Karpas-422 (cell line): ENCODE results near the gene CCDC117. TPM values are rescaled to one million over a fixed set of nuclear protein-coding genes. Genes with fewer than 3 reads are reported as not detected.
A peak's percentile ranks its signal among the peaks of the same experiment; 100 is the strongest.

Source experiments
- DNase-seq: peaks from one replicate; pipeline ENCODE4 v3.0.0-alpha.2; 2015
- H2AFZ ChIP-seq: fragments of 200-600 bp; sonication (generic); 2 replicates; pipeline ENCODE4 v1.6.1; 2014; ENCODE audit warnings: antibody characterized with exemption, low read length, mixed read lengths
- H3K27ac ChIP-seq: fragments of 200-600 bp; sonication (generic); 2 replicates; pipeline ENCODE4 v1.5.1; 2014; ENCODE audit warnings: mild to moderate bottlenecking, low read length, moderate library complexity
- H3K27me3 ChIP-seq: fragments of 200-600 bp; sonication (generic); 2 replicates; pipeline ENCODE4 v1.6.1; 2014; ENCODE audit warnings: low read length, mixed read lengths
- H3K36me3 ChIP-seq: fragments of 200-600 bp; sonication (generic); 2 replicates; pipeline ENCODE4 v1.6.1; 2014; ENCODE audit warnings: low read length, mixed read lengths; ENCODE audit not compliant: insufficient read depth
- H3K4me1 ChIP-seq: fragments of 200-600 bp; sonication (generic); 2 replicates; pipeline ENCODE4 v1.6.1; 2014; ENCODE audit warnings: mild to moderate bottlenecking, low read length, mixed read lengths
- H3K4me2 ChIP-seq: fragments of 200-600 bp; sonication (generic); 2 replicates; pipeline ENCODE4 v1.6.1; 2014; ENCODE audit warnings: low read length, low read depth, mild to moderate bottlenecking; ENCODE audit not compliant: poor library complexity, severe bottlenecking
- H3K4me3 ChIP-seq: fragments of 200-600 bp; sonication (generic); 2 replicates; pipeline ENCODE4 v1.5.1; 2014; ENCODE audit warnings: mild to moderate bottlenecking, antibody characterized with exemption, low read length, mixed read lengths
- H3K79me2 ChIP-seq: fragments of 200-600 bp; sonication (generic); 2 replicates; pipeline ENCODE4 v1.6.1; 2014; ENCODE audit warnings: mild to moderate bottlenecking, low read length, mixed read lengths
- H3K9ac ChIP-seq: fragments of 200-600 bp; sonication (generic); 2 replicates; pipeline ENCODE4 v1.6.0; 2014; ENCODE audit warnings: low read length
- H3K9me2 ChIP-seq: fragments of 200-600 bp; sonication (generic), shearing (Covaris generic); replicated peaks from 2 replicates; pipeline ENCODE4 v1.6.0; 2014; ENCODE audit warnings: mild to moderate bottlenecking, low read length, moderate library complexity; ENCODE audit not compliant: insufficient read depth
- H3K9me3 ChIP-seq: fragments of 300-700, 200-600 bp; sonication (generic); 2 replicates; pipeline ENCODE4 v1.6.1; 2014; ENCODE audit warnings: low read length, mixed read lengths
- H4K20me1 ChIP-seq: fragments of 200-600 bp; sonication (generic); 2 replicates; pipeline ENCODE4 v1.6.1; 2014; ENCODE audit warnings: mild to moderate bottlenecking, antibody characterized with exemption, low read length, low read depth; ENCODE audit not compliant: insufficient read depth
- total RNA-seq: library from RNA; depleted of rRNA; stranded (reverse); fragments of >200 nt; shearing (Covaris generic); gene quantifications from 2 replicates; pipeline ENCODE4 v1.2.3, GENCODE V29; 2014; ENCODE audit warnings: low replicate concordance

CCDC117 gene
- total RNA-seq, 1 experiment from 2014 or later: 26.1 TPM

- Histone ChIP-seq H3K4me3 (no peak overlapping the region), H3K27ac (no peak overlapping the region), H3K36me3 (no peaks in the 10 kb centered on the region), H3K4me2 (no peak overlapping the region), H3K27me3 (no peaks in the 10 kb centered on the region), H3K79me2 (no peaks in the 10 kb centered on the region), H4K20me1 (no peaks in the 10 kb centered on the region; the same call in 1 of the 2 replicates), H3K9me3 (no peaks in the 10 kb centered on the region), H2AFZ (no peak overlapping the region), H3K9me2 (no peaks in the 10 kb centered on the region), H3K9ac (no peak overlapping the region), H3K4me1 (peaks cover 23% of the 10 kb centered on the region)
- no peak for DNase-seq
These were observed 41.5 kb downstream of the CCDC117 start for GRCh38 chr22:28813772-28814518.

- H3K27ac ChIP-seq: no peak overlapping the region
These were observed 42.6 kb downstream of the CCDC117 start for GRCh38 chr22:28815111-28815510.

GRCh38 chr22:28815729-28816128 is 43.2 kb downstream of the CCDC117 start:
- no peaks in the 10 kb centered on the region for H3K9me3 ChIP-seq
- no peak overlapping the region for H3K4me2 ChIP-seq
- H3K9ac ChIP-seq: no peak overlapping the region
- H3K4me1 ChIP-seq: peaks cover 29% of the 10 kb centered on the region
- H3K27ac ChIP-seq: no peak overlapping the region
- no peaks in the 10 kb centered on the region; the same call in 1 of the 2 replicates for H4K20me1 ChIP-seq
- H3K36me3 ChIP-seq: no peaks in the 10 kb centered on the region
- no peak overlapping the region for H3K4me3 ChIP-seq
- no peaks in the 10 kb centered on the region for H3K27me3 ChIP-seq
- H3K9me2 ChIP-seq: no peaks in the 10 kb centered on the region
- H3K79me2 ChIP-seq: no peaks in the 10 kb centered on the region
- no peak for DNase-seq
- no peak overlapping the region for H2AFZ ChIP-seq

More at GRCh38 chr22:28815111-28815510, 42.6 kb downstream of the CCDC117 start:
- no peak overlapping the region for H3K4me3 ChIP-seq
- no peaks in the 10 kb centered on the region; the same call in 1 of the 2 replicates for H4K20me1 ChIP-seq
- peaks cover 29% of the 10 kb centered on the region for H3K4me1 ChIP-seq
- no peaks in the 10 kb centered on the region for H3K36me3 ChIP-seq
- H3K9ac ChIP-seq: no peak overlapping the region
- no peak for DNase-seq
- no peaks in the 10 kb centered on the region for H3K27me3 ChIP-seq
- H3K4me2 ChIP-seq: no peak overlapping the region
- no peaks in the 10 kb centered on the region for H3K9me3 ChIP-seq
- no peak overlapping the region for H2AFZ ChIP-seq
- H3K79me2 ChIP-seq: no peaks in the 10 kb centered on the region
- H3K9me2 ChIP-seq: no peaks in the 10 kb centered on the region

- Histone ChIP-seq H3K4me3 (no peak overlapping the region), H3K79me2 (no peaks in the 10 kb centered on the region), H3K27ac (peak overlapping the region; percentile 48), H3K9me3 (no peaks in the 10 kb centered on the region), H3K9ac (no peak overlapping the region), H4K20me1 (no peaks in the 10 kb centered on the region), H2AFZ (no peak overlapping the region), H3K36me3 (no peaks in the 10 kb centered on the region), H3K27me3 (no peaks in the 10 kb centered on the region), H3K4me1 (peaks cover 29% of the 10 kb centered on the region), H3K4me2 (peak overlapping the region; percentile 7), H3K9me2 (no peaks in the 10 kb centered on the region)
- DNase-seq: no peak
These were observed 44.6 kb downstream of the CCDC117 start for GRCh38 chr22:28817064-28817463.

GRCh38 chr22:28817919-28818859 is 45.7 kb downstream of the CCDC117 start:
- Histone ChIP-seq H3K4me3 (no peak overlapping the region), H3K79me2 (no peaks in the 10 kb centered on the region), H3K9me3 (no peaks in the 10 kb centered on the region), H3K27ac (peak overlapping the region; percentile 44), H2AFZ (no peak overlapping the region), H3K27me3 (no peaks in the 10 kb centered on the region), H3K4me2 (peak overlapping the region; percentile 32), H3K4me1 (peaks cover 29% of the 10 kb centered on the region), H3K36me3 (no peaks in the 10 kb centered on the region), H3K9me2 (no peaks in the 10 kb centered on the region), H4K20me1 (no peaks in the 10 kb centered on the region), H3K9ac (no peak overlapping the region)
- peak; percentile 58 for DNase-seq

- Histone ChIP-seq H3K27ac (no peak overlapping the region; the same call in 1 of the 2 replicates), H3K79me2 (no peaks in the 10 kb centered on the region), H3K4me2 (no peak overlapping the region), H3K4me3 (no peak overlapping the region), H3K27me3 (no peaks in the 10 kb centered on the region), H2AFZ (no peak overlapping the region), H3K9me3 (no peaks in the 10 kb centered on the region), H4K20me1 (no peaks in the 10 kb centered on the region), H3K4me1 (peaks cover 29% of the 10 kb centered on the region), H3K36me3 (no peaks in the 10 kb centered on the region), H3K9me2 (no peaks in the 10 kb centered on the region), H3K9ac (no peak overlapping the region)
- no peak for DNase-seq
These were observed 47.0 kb downstream of the CCDC117 start for GRCh38 chr22:28819253-28820096.

- Histone ChIP-seq H3K27me3 (no peaks in the 10 kb centered on the region), H3K27ac (no peak overlapping the region), H3K79me2 (no peaks in the 10 kb centered on the region), H3K4me3 (no peak overlapping the region), H3K9me3 (no peaks in the 10 kb centered on the region), H2AFZ (no peak overlapping the region), H4K20me1 (no peaks in the 10 kb centered on the region), H3K4me2 (no peak overlapping the region), H3K4me1 (peaks cover 29% of the 10 kb centered on the region), H3K9ac (no peak overlapping the region), H3K36me3 (no peaks in the 10 kb centered on the region), H3K9me2 (no peaks in the 10 kb centered on the region)
- DNase-seq: no peak
These were observed 48.4 kb downstream of the CCDC117 start for GRCh38 chr22:28820885-28821284.
